ENCODE results near the gene TMEM132D. TPM values are rescaled to one million over a fixed set of nuclear protein-coding genes. Genes with fewer than 3 reads are reported as not detected.

The TMEM132D gene
- total RNA-seq, 1 experiment from 2014 or later: 1.4 TPM

- TF ChIP-seq ZNF532 (CRISPR knock-in tag; IDR thresholded peaks at IDR 0.05; ENCODE audit: borderline replicate concordance): no peak
- TF ChIP-seq CREB1 (CRISPR knock-in tag; IDR thresholded peaks at IDR 0.05): no peak
- no peak for TF ChIP-seq NFE2L1 (CRISPR knock-in tag; IDR thresholded peaks at IDR 0.05)
- TF ChIP-seq ZNF219 (CRISPR knock-in tag; IDR thresholded peaks at IDR 0.05; ENCODE audit: borderline replicate concordance): no peak
- TF ChIP-seq CTCF (IDR thresholded peaks at IDR 0.05): no peak
- TF ChIP-seq, protein P1, sequence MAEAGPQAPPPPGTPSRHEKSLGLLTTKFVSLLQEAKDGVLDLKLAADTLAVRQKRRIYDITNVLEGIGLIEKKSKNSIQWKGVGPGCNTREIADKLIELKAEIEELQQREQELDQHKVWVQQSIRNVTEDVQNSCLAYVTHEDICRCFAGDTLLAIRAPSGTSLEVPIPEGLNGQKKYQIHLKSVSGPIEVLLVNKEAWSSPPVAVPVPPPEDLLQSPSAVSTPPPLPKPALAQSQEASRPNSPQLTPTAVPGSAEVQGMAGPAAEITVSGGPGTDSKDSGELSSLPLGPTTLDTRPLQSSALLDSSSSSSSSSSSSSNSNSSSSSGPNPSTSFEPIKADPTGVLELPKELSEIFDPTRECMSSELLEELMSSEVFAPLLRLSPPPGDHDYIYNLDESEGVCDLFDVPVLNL (CRISPR knock-in tag; IDR thresholded peaks at IDR 0.05; ENCODE audit: borderline replicate concordance, low read depth): no peak
- no peak for TF ChIP-seq SOX15 (CRISPR knock-in tag; IDR thresholded peaks at IDR 0.05)
- no peak for TF ChIP-seq PRDM15 (CRISPR knock-in tag; IDR thresholded peaks at IDR 0.05)
Measured at GRCh38 chr12:129080391-129080790, 823.4 kb downstream of the TMEM132D start (continued).

DNA sequence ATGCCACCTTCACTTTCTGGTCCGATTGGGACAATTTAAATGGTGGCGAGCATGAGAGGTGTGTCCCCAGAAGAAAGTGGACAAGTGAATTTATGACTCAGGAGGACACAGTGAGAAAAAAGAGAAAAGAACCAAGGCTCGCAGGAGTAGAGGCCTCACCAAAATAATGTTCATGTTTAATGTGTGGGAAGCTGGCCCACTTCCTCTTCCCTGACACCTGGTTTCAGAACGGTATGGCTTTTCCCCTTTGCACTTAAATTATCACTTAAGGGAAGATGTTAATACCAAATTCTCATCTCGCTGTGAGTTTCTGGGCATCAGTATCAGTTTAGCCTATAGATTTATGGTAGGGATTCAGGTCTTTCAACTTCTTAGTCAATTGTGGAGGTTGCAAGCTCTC is 824.1 kb downstream of the TMEM132D start:
- Mint-ChIP-seq H3K27me3 (ENCODE audit: low read depth) (peaks cover 11% of the 10 kb centered on the region), H3K9me3 (peaks cover 76% of the 10 kb centered on the region), H3K4me1 (no peaks in the 10 kb centered on the region), H3K27ac (no peak overlapping the region), H3K36me3 (peaks cover 85% of the 10 kb centered on the region), H3K4me3 (no peak overlapping the region)
- DNase-seq (ENCODE audit: low spot score) (no peak), ATAC-seq (no peak)
- POLR2A ChIA-PET: no interaction called here
- CTCF ChIA-PET: no interaction called here
- no peak for TF ChIP-seq ZNF219 (CRISPR knock-in tag; IDR thresholded peaks at IDR 0.05; ENCODE audit: borderline replicate concordance)
- no peak for TF ChIP-seq FOXP1 (CRISPR knock-in tag; IDR thresholded peaks at IDR 0.05; ENCODE audit: borderline replicate concordance)
- TF ChIP-seq ESRRA (CRISPR knock-in tag; IDR thresholded peaks at IDR 0.05; ENCODE audit: borderline replicate concordance): no peak
- no peak for TF ChIP-seq OVOL2 (CRISPR knock-in tag; IDR thresholded peaks at IDR 0.05; ENCODE audit: borderline replicate concordance)
- no peak for TF ChIP-seq ZNF425 (CRISPR knock-in tag; conservative IDR thresholded peaks at IDR 0.05)
- TF ChIP-seq, protein P2, sequence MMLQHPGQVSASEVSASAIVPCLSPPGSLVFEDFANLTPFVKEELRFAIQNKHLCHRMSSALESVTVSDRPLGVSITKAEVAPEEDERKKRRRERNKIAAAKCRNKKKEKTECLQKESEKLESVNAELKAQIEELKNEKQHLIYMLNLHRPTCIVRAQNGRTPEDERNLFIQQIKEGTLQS (CRISPR knock-in tag; conservative IDR thresholded peaks at IDR 0.05): no peak
- TF ChIP-seq, protein P3, sequence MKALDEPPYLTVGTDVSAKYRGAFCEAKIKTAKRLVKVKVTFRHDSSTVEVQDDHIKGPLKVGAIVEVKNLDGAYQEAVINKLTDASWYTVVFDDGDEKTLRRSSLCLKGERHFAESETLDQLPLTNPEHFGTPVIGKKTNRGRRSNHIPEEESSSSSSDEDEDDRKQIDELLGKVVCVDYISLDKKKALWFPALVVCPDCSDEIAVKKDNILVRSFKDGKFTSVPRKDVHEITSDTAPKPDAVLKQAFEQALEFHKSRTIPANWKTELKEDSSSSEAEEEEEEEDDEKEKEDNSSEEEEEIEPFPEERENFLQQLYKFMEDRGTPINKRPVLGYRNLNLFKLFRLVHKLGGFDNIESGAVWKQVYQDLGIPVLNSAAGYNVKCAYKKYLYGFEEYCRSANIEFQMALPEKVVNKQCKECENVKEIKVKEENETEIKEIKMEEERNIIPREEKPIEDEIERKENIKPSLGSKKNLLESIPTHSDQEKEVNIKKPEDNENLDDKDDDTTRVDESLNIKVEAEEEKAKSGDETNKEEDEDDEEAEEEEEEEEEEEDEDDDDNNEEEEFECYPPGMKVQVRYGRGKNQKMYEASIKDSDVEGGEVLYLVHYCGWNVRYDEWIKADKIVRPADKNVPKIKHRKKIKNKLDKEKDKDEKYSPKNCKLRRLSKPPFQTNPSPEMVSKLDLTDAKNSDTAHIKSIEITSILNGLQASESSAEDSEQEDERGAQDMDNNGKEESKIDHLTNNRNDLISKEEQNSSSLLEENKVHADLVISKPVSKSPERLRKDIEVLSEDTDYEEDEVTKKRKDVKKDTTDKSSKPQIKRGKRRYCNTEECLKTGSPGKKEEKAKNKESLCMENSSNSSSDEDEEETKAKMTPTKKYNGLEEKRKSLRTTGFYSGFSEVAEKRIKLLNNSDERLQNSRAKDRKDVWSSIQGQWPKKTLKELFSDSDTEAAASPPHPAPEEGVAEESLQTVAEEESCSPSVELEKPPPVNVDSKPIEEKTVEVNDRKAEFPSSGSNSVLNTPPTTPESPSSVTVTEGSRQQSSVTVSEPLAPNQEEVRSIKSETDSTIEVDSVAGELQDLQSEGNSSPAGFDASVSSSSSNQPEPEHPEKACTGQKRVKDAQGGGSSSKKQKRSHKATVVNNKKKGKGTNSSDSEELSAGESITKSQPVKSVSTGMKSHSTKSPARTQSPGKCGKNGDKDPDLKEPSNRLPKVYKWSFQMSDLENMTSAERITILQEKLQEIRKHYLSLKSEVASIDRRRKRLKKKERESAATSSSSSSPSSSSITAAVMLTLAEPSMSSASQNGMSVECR (CRISPR knock-in tag; IDR thresholded peaks at IDR 0.05; ENCODE audit: borderline replicate concordance): no peak
- TF ChIP-seq JAZF1 (CRISPR knock-in tag; IDR thresholded peaks at IDR 0.05): no peak
- no peak for TF ChIP-seq NR2C2 (CRISPR knock-in tag; IDR thresholded peaks at IDR 0.05)
- no peak for TF ChIP-seq FOXJ3 (CRISPR knock-in tag; IDR thresholded peaks at IDR 0.05; ENCODE audit: borderline replicate concordance)

Data from WTC11 (cell line).